HG03558 (cell line): ENCODE measurements around the gene PASD1.
"Not testable (repeated sequence)": the region's sequence is repeated elsewhere in the genome, so short reads cannot be mapped to it uniquely, and the experiment has no call there.

Source experiments
- ATAC-seq: cut with Tn5 transposase; IDR thresholded peaks from one replicate; pipeline ENCODE4 v1.9.1; 2021; ENCODE audit warnings: moderate number of reproducible peaks; ENCODE audit not compliant: unreplicated experiment; ENCODE audit errors: extremely low read depth

PASD1 gene

GRCh38 chrX:151563449-151563848 is at the start of gene PASD1:
Gene PASD1, plus strand, starts transcription at chrX:151563675. Its CDS starts 37,879 bp downstream, at chrX:151601554.
- no peak for ATAC-seq

- ATAC-seq, result no peak
Measured at GRCh38 chrX:151515237-151515636, 48.2 kb upstream of the PASD1 start.

- ATAC-seq, result no peak
Measured at GRCh38 chrX:151516538-151517187, 46.8 kb upstream of the PASD1 start.

- no peak for ATAC-seq
Measured at GRCh38 chrX:151517421-151517820, 46.1 kb upstream of the PASD1 start.

GRCh38 chrX:151523351-151523750 is 40.1 kb upstream of the PASD1 start:
- no peak for ATAC-seq

- ATAC-seq, result no peak
Measured at GRCh38 chrX:151536571-151536970, 26.9 kb upstream of the PASD1 start.

GRCh38 chrX:151537572-151537971 is 25.9 kb upstream of the PASD1 start:
- ATAC-seq, result no peak

GRCh38 chrX:151538190-151539122 is 25.0 kb upstream of the PASD1 start:
- no peak for ATAC-seq

- ATAC-seq, result no peak
Measured at GRCh38 chrX:151543706-151544105, 19.8 kb upstream of the PASD1 start.

- not testable (repeated sequence) for ATAC-seq
Measured at GRCh38 chrX:151546226-151546625, 17.2 kb upstream of the PASD1 start.

GRCh38 chrX:151551176-151551575 is 12.3 kb upstream of the PASD1 start:
- not testable (repeated sequence) for ATAC-seq

GRCh38 chrX:151552743-151553142 is 10.7 kb upstream of the PASD1 start:
- ATAC-seq, result no peak

GRCh38 chrX:151555301-151555700 is 8.2 kb upstream of the PASD1 start:
- ATAC-seq, result not testable (repeated sequence)

GRCh38 chrX:151562485-151562884 is 990 bp upstream of the PASD1 start:
- not testable (repeated sequence) for ATAC-seq

- ATAC-seq, result not testable (repeated sequence)
Measured at GRCh38 chrX:151563003-151563402, 472 bp upstream of the PASD1 start.

GRCh38 chrX:151564035-151564434 is 560 bp downstream of the PASD1 start:
- no peak for ATAC-seq

GRCh38 chrX:151566872-151567271 is 3.4 kb downstream of the PASD1 start:
- ATAC-seq, result not testable (repeated sequence)

GRCh38 chrX:151570561-151570960 is 7.1 kb downstream of the PASD1 start:
- no peak for ATAC-seq

GRCh38 chrX:151593384-151593783 is 29.9 kb downstream of the PASD1 start:
- not testable (repeated sequence) for ATAC-seq

- ATAC-seq, result no peak
Measured at GRCh38 chrX:151596282-151596681, 32.8 kb downstream of the PASD1 start.

- no peak for ATAC-seq
Measured at GRCh38 chrX:151604931-151605330, 41.5 kb downstream of the PASD1 start.
